ENCODE data around the gene CENPV. TPM values are rescaled to one million over a fixed set of nuclear protein-coding genes. Genes with fewer than 3 reads are reported as not detected.

Gene CENPV
- total RNA-seq, 1 donor from 2014 or later, result 220 TPM

DNA sequence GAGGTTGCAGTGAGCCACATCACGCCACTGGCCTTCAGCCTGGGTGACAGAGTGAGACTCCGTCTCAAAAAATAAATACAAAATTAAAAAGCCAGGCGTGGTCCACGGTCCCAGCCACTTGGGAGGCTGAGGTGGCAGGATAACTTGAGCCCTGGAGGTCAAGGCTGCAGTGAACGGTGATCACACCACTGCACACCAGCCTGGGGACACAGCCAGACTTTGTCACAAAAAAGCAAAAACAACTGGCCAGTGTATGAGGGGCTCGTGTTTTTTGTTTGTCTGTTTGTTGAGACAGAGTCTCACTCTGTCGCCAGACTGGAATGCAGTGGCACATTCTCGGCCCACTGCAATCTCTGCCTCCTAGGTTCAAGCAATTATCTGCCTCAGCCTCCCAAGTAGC lies 26.4 kb upstream of the CENPV start:
- Histone ChIP-seq H3F3A (ENCODE audit: low read depth) (peaks cover 55% of the 10 kb centered on the region), H3K36me3 (peaks cover 5% of the 10 kb centered on the region), H3K9me3 (ENCODE audit: low read depth) (no peaks in the 10 kb centered on the region), H3K27ac (no peak overlapping the region), H2AFZ (replicated peaks) (no peak overlapping the region), H3K27me3 (no peaks in the 10 kb centered on the region), H3K4me1 (peaks cover 21% of the 10 kb centered on the region), H3K4me2 (no peak overlapping the region), H3K79me2 (ENCODE audit: low read depth) (peaks cover 31% of the 10 kb centered on the region), H3K4me3 (no peak overlapping the region), H4K20me1 (ENCODE audit: low read depth) (peaks cover 35% of the 10 kb centered on the region), H3K9ac (no peak overlapping the region)
- H3K27ac Mint-ChIP-seq, result no peak overlapping the region
- H3K4me3 Mint-ChIP-seq, result no peak overlapping the region
- peaks cover 9% of the 10 kb centered on the region for H3K27me3 Mint-ChIP-seq (ENCODE audit: insufficient read depth, low read depth)
- H3K36me3 Mint-ChIP-seq, result peaks cover 24% of the 10 kb centered on the region
- H3K9me3 Mint-ChIP-seq, result peaks cover 8% of the 10 kb centered on the region
- H3K4me1 Mint-ChIP-seq, result peaks cover 32% of the 10 kb centered on the region
- TF ChIP-seq EZH2phosphoT487 (IDR thresholded peaks at IDR 0.05) (no peak), CTCF (IDR thresholded peaks at IDR 0.05) (no peak), EZH2 (IDR thresholded peaks at IDR 0.05) (no peak)
- DNase-seq (ENCODE audit: low spot score), result no peak

GRCh38 chr17:16378636-16379282 lies 25.5 kb upstream of the CENPV start:
- H3K79me2 ChIP-seq (ENCODE audit: low read depth), result peaks cover 28% of the 10 kb centered on the region
- H3K9ac ChIP-seq, result no peak overlapping the region
- Mint-ChIP-seq H3K27me3 (ENCODE audit: insufficient read depth, low read depth) (peaks cover 9% of the 10 kb centered on the region), H3K27ac (no peak overlapping the region), H3K4me1 (peaks cover 28% of the 10 kb centered on the region), H3K36me3 (peaks cover 24% of the 10 kb centered on the region), H3K9me3 (peaks cover 8% of the 10 kb centered on the region), H3K4me3 (peak overlapping the region; percentile 27)
- H3K4me3 ChIP-seq, result no peak overlapping the region
- no peak overlapping the region for H2AFZ ChIP-seq (replicated peaks)
- no peak for TF ChIP-seq EZH2phosphoT487 (IDR thresholded peaks at IDR 0.05)
- no peak for TF ChIP-seq CTCF (IDR thresholded peaks at IDR 0.05)
- TF ChIP-seq EZH2 (IDR thresholded peaks at IDR 0.05), result no peak
- H3F3A ChIP-seq (ENCODE audit: low read depth), result peaks cover 46% of the 10 kb centered on the region
- no peaks in the 10 kb centered on the region for H3K27me3 ChIP-seq
- DNase-seq (ENCODE audit: low spot score), result no peak
- H3K9me3 ChIP-seq (ENCODE audit: low read depth), result no peaks in the 10 kb centered on the region
- peaks cover 26% of the 10 kb centered on the region for H4K20me1 ChIP-seq (ENCODE audit: low read depth)
- H3K4me2 ChIP-seq, result no peak overlapping the region
- no peak overlapping the region for H3K27ac ChIP-seq
- H3K36me3 ChIP-seq, result peaks cover 5% of the 10 kb centered on the region
- H3K4me1 ChIP-seq, result peaks cover 21% of the 10 kb centered on the region

GRCh38 chr17:16377941-16378341 lies 24.7 kb upstream of the CENPV start:
- H3F3A ChIP-seq (ENCODE audit: low read depth), result peaks cover 38% of the 10 kb centered on the region
- no peak overlapping the region for H3K9ac ChIP-seq
- H3K27ac ChIP-seq, result no peak overlapping the region
- no peak overlapping the region for H3K4me3 ChIP-seq
- H3K36me3 ChIP-seq, result peaks cover 5% of the 10 kb centered on the region
- Mint-ChIP-seq H3K4me1 (peaks cover 22% of the 10 kb centered on the region), H3K27me3 (ENCODE audit: insufficient read depth, low read depth) (peaks cover 9% of the 10 kb centered on the region), H3K4me3 (no peak overlapping the region), H3K36me3 (peaks cover 19% of the 10 kb centered on the region), H3K9me3 (peaks cover 8% of the 10 kb centered on the region), H3K27ac (no peak overlapping the region)
- H3K4me1 ChIP-seq, result peaks cover 16% of the 10 kb centered on the region
- H3K27me3 ChIP-seq, result no peaks in the 10 kb centered on the region
- no peak overlapping the region for H2AFZ ChIP-seq (replicated peaks)
- peaks cover 18% of the 10 kb centered on the region for H4K20me1 ChIP-seq (ENCODE audit: low read depth)
- peaks cover 20% of the 10 kb centered on the region for H3K79me2 ChIP-seq (ENCODE audit: low read depth)
- TF ChIP-seq EZH2 (IDR thresholded peaks at IDR 0.05), result no peak
- H3K4me2 ChIP-seq, result no peak overlapping the region
- no peak for DNase-seq (ENCODE audit: low spot score)
- no peaks in the 10 kb centered on the region for H3K9me3 ChIP-seq (ENCODE audit: low read depth)

DNA sequence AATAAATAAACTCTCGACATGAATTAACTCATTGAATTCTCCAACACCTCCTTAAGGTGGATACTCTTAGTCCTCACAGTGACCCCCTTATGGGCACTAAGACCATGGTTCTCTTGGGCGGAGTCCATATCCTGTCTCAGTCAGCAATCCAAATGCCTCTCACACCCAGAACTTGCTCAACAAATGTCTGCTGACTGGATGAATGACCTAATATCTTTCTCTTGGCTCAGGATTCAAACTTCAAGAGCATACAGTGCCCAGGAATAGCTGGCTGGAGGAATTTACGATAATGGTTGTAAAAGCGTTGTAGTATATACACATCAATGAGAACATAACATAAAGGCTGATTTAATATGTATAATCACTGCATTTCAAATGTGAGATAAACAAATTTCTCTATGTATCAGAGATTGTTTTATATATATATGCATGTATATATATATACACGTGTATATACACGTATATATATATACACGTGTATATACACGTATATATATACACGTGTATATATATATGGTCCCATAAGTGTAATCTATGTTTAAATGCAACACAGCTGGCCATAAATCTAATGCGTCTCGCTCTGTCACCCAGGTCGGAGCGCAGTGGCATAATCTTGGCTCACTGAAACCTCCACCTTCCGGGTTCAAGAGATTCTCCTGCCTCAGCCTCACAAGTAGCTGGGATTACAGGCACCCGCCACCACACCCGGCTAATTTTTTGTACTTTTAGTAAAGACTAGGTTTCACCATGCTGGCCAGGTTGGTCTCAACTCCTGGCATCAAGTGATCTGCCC lies 21.1 kb upstream of the CENPV start:
- Mint-ChIP-seq H3K36me3 (no peaks in the 10 kb centered on the region), H3K4me3 (no peak overlapping the region), H3K27ac (no peak overlapping the region), H3K9me3 (no peaks in the 10 kb centered on the region), H3K4me1 (no peaks in the 10 kb centered on the region), H3K27me3 (ENCODE audit: insufficient read depth, low read depth) (no peaks in the 10 kb centered on the region)
- Histone ChIP-seq H3K27ac (no peak overlapping the region), H3K4me3 (no peak overlapping the region), H3F3A (ENCODE audit: low read depth) (peaks cover 11% of the 10 kb centered on the region), H3K36me3 (no peaks in the 10 kb centered on the region), H3K79me2 (ENCODE audit: low read depth) (no peaks in the 10 kb centered on the region), H2AFZ (replicated peaks) (no peak overlapping the region), H3K27me3 (no peaks in the 10 kb centered on the region), H3K9ac (no peak overlapping the region), H4K20me1 (ENCODE audit: low read depth) (no peaks in the 10 kb centered on the region), H3K4me1 (no peaks in the 10 kb centered on the region), H3K4me2 (no peak overlapping the region), H3K9me3 (ENCODE audit: low read depth) (no peaks in the 10 kb centered on the region)
- DNase-seq (ENCODE audit: low spot score), result no peak
- TF ChIP-seq CTCF (IDR thresholded peaks at IDR 0.05) (no peak), EZH2phosphoT487 (IDR thresholded peaks at IDR 0.05) (no peak), EZH2 (IDR thresholded peaks at IDR 0.05) (no peak)

Data from neural progenitor cell (in vitro differentiated cells).